HG02571 (cell line): ENCODE data around the gene PIMREG.

ENCODE experiments used
- ATAC-seq: cut with Tn5 transposase; IDR thresholded peaks from one replicate; pipeline ENCODE4 v1.9.1; 2021; ENCODE audit warnings: mild to moderate bottlenecking, moderate library complexity; ENCODE audit not compliant: unreplicated experiment

The PIMREG gene

GRCh38 chr17:6437466-6437865 lies 6.8 kb upstream of the PIMREG start:
- no peak for ATAC-seq

GRCh38 chr17:6437956-6438355 lies 6.3 kb upstream of the PIMREG start:
- ATAC-seq = no peak

GRCh38 chr17:6439951-6440350 lies 4.3 kb upstream of the PIMREG start:
- ATAC-seq = no peak

- no peak for ATAC-seq
Measured at GRCh38 chr17:6442775-6443174, 1.5 kb upstream of the PIMREG start.

- no peak for ATAC-seq
Measured at GRCh38 chr17:6444571-6445335, 498 bp downstream of the PIMREG start.

GRCh38 chr17:6446516-6447100 lies 2.4 kb downstream of the PIMREG start:
- ATAC-seq = no peak

GRCh38 chr17:6448473-6448872 lies 4.2 kb downstream of the PIMREG start:
- no peak for ATAC-seq

GRCh38 chr17:6449307-6449706 lies 5.1 kb downstream of the PIMREG start:
- no peak for ATAC-seq

GRCh38 chr17:6450926-6451832 lies 6.9 kb downstream of the PIMREG start:
- ATAC-seq = no peak

- no peak for ATAC-seq
Measured at GRCh38 chr17:6452471-6453266, 8.4 kb downstream of the PIMREG start.

- no peak for ATAC-seq
Measured at GRCh38 chr17:6453279-6454024, 9.2 kb downstream of the PIMREG start.

- ATAC-seq = no peak
Measured at GRCh38 chr17:6454495-6455320, 10.5 kb downstream of the PIMREG start.

- ATAC-seq = no peak
Measured at GRCh38 chr17:6455321-6455705, 11.1 kb downstream of the PIMREG start.

- no peak for ATAC-seq
Measured at GRCh38 chr17:6456321-6456720, 12.1 kb downstream of the PIMREG start.

GRCh38 chr17:6456914-6457687 lies 12.8 kb downstream of the PIMREG start:
- no peak for ATAC-seq

- no peak for ATAC-seq
Measured at GRCh38 chr17:6457688-6458459, 13.6 kb downstream of the PIMREG start.

- no peak for ATAC-seq
Measured at GRCh38 chr17:6458460-6458950, 14.2 kb downstream of the PIMREG start.
